HG02571 (cell line): ENCODE results near the gene HK2.
"Not testable (repeated sequence)": the region's sequence is repeated elsewhere in the genome, so short reads cannot be mapped to it uniquely, and the experiment has no call there.

Experiments
- ATAC-seq: cut with Tn5 transposase; IDR thresholded peaks from one replicate; pipeline ENCODE4 v1.9.1; 2021; ENCODE audit warnings: mild to moderate bottlenecking, moderate library complexity; ENCODE audit not compliant: unreplicated experiment

The HK2 gene

DNA sequence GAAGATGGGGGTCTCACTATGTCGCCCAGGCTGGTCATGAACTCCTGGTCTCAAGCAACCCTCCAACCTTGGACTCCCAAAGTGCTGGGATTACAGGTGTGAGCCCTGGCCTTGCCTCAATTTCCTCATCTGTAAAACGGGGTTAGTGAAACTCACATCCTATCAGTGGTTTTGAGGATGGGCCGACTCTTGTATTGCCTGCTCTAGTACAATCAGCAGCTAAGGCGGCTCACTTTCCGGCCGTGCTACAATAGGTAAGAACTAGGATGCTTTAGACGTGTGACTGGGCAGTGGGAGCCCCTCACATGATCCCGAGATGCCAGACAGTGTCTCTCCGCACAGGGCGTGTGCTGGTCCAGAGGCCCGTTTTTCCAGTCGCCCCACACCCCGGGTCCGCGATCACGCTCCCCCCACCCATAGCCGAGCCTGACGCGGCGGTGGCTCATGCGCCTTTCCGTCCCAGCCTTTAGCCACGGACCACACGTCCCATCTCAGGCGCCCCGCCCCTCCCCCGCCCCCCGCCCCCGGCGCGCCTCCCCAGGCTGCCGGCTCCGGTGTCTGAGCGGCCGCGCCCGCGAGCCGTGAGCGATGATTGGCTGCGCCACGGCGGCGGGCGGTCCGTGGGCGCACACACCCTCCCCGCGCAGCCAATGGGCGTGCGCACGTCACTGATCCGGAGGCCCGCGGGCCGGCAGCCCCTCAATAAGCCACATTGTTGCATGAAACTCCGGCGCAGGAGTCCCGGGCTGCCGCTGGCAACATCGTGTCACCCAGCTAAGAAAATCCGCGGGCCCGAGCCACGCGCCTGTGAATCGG, at the start of gene HK2:
Gene HK2 (plus strand): TSS at position 710 of the 816 bp plus-strand sequence. CDS start 454 bp downstream, outside the sequence.
- peak; percentile 78 for ATAC-seq

DNA sequence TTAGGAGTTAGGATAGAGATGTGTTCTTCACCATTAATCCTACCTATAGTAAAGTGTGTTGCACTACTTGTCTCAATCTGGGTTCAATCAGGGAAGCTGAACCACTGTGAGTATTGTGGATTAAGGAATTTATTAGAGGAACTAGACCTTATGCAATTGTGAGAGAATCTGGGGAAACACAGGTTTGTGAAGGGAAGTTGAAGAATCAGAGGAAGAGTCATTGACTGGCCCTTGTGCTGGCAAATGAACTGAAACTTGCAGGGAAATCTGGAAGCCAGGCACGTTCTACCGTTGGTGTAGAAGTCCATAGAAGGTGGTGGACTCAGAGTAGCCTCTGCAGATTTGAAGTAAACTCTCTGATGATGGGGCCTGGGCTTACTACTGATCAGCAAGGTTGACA, 44.7 kb upstream of the HK2 start:
- ATAC-seq = no peak

DNA sequence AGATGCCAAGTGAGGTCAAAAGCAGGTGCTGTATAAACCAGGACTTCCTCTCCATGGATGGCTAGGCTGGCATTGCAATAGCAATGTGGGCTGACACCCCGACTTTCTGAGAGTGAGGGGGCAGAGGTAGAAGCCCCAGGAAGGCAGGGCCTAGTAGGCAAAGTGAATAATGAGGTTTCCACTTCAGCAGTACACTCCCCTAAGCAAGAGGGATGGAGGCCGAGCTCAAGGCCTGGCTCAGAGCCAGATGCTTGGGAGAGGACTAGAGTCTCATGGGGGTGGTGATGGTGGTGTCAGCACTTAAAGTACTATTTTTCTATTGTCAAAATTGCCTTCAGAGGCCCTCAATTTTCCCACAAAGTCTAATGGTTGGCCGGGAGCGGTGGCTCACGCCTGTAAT, 41.6 kb upstream of the HK2 start:
- no peak for ATAC-seq

DNA sequence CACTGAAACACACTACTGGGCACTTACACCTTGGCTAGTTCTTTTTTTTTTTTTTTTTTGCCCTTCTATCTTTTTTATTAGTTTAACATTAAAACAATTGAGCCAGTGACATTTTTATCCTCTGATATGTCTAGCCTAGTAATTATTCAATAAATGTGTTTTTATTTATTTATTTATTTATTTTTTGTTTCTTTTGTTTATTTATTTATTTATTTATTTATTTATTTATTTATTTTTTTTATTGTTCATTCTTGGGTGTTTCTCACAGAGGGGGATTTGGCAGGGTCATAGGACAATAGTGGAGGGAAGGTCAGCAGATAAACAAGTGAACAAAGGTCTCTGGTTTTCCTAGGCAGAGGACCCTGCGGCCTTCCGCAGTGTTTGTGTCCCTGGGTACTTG, 39.0 kb upstream of the HK2 start:
- ATAC-seq = not testable (repeated sequence)

DNA sequence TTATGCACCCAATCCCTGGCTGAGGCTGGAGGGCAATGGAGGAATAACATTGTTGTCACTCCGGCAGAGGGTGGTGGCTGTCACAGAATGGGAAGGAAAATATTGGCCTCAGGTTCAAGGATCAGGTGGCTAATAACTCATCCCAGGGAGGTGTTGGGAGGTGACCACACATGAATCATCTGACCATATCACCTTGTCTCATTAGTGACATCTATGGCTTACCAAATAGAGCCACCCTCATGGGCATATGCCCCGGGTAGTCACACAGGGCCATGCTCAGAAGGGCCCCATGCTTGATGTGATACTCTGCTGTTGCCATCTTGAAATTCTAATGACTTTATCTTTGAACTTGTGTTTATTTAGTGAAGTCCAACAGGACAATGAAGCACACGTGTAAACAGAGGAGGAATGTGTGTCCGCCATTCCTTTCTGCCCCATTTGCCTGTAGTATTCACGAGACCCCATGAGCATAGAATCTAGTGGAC, 27.5 kb upstream of the HK2 start:
- ATAC-seq = no peak

- ATAC-seq = no peak
Measured at GRCh38 chr2:74806920-74807319, 27.0 kb upstream of the HK2 start.

DNA sequence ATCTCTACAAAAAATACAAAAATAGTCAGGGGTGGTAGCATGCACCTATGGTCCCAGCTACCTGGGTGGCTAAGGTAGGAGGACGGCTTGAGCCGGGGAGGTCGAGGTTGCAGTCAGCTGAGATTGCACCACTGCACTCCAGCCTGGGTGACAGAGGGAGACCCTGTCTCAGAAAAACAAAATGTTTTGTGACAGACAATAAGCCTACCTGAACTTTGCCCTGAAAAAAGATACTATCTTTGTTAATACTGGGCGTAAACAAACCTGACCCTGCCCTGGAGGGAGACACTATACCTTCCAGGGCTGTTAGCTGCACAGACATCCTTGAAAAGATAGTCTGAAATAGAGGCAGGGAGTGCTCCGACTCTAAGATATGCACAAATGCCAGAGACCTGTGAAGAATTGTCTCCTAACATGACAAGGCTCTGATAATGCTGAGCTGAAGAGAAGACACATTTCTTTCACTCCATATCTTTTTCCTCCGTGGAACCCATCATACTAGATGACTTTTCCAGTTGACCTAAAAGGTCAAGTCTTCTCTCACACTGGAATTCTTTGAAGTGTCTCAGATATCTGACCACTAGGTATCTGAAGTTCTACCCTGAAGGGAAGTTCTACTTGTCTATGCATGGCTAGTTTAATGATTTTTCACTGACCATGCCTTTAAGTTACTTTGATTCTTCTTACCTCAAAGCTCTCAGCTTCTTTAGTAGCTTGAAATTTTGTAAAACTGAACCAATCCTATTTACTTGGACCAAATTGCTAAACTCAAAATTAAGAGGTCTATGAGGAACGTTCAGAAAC, 20.9 kb upstream of the HK2 start:
- no peak for ATAC-seq

GRCh38 chr2:74814102-74814501, 19.8 kb upstream of the HK2 start:
- ATAC-seq = no peak

GRCh38 chr2:74815941-74816340, 18.0 kb upstream of the HK2 start:
- no peak for ATAC-seq

- no peak for ATAC-seq
Measured at GRCh38 chr2:74816540-74817303, 17.2 kb upstream of the HK2 start.

DNA sequence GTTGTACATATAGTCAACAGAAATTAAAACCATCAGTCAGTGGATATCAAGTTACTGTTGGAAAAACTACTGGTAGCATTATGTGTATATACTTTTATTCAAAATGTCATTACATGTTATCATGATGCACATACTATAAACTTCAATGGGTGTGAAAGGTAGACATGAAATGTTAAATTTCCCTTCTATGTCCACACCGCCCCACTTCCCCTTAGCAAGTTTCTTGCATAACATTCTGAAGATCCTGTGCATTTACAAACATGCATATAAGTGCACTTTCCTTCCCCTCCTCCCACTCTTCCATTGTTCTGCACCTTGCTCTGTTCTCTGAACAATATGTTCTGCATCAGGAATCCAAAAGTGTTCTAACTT, 16.6 kb upstream of the HK2 start:
- no peak for ATAC-seq

DNA sequence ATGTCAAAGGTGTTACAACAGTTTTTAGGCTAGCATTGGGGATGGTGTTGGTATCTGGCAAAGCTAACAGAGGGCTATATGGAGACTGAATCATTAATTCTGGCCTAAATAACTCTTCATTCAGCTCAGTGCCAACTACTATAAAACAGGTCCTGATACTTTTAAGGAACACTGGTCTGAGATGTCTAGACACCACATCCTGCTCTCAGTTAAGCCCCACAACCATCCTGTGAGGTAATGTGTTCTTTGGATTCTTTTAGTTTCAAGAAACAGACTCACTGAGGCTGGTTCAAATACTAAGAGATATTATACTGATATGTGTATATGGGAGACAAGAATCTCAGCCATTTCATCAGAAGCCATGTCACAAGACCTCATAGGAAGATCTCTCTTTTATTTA, 14.2 kb upstream of the HK2 start:
- ATAC-seq = no peak

DNA sequence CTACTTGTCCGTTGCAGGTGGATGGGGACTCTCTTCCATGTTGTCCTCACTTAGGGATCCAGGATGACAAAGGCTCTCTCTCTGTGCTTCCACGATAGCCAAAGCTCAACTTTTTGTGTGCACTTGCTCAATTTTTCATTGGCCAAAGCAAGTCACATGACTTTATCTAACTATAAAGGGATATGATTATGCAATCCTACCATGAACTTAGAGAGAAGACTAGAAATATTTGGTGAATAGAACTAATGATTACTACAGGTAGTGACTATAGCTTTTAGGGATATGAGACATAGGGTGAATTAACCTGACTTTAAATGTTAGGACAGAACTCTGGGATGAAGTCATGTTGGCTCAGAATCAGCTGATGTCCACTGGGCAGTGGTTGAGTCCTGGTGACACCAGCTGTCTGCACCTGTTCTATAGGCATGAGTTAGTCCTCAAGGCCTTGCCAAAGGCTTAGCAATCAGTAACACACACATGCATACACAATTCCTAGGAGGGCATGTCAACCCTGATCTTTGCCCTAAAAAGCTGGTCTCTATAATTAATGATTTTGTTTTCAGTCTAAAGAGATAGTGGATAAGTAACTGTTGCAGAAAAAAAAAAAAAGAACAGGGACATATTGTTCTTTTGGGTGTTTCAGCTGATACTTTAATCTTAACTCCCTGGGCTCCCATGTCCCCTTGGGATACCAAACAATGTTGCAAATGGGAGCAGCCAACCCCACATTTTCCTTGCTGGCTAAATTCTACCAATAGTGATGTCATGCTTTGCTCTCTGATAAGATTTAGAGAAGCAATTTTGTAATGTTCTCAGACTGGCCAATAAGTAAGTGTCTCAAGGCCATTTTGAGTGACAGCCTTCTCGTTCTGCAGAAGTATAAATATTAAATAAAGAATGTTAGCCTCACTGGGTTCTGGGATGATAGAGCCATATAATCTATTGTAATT, 12.5 kb upstream of the HK2 start:
- no peak for ATAC-seq

GRCh38 chr2:74822771-74823566, 11.0 kb upstream of the HK2 start:
- no peak for ATAC-seq

GRCh38 chr2:74824679-74825078, 9.2 kb upstream of the HK2 start:
- ATAC-seq = no peak

- ATAC-seq = no peak
Measured at GRCh38 chr2:74828543-74828942, 5.4 kb upstream of the HK2 start.

DNA sequence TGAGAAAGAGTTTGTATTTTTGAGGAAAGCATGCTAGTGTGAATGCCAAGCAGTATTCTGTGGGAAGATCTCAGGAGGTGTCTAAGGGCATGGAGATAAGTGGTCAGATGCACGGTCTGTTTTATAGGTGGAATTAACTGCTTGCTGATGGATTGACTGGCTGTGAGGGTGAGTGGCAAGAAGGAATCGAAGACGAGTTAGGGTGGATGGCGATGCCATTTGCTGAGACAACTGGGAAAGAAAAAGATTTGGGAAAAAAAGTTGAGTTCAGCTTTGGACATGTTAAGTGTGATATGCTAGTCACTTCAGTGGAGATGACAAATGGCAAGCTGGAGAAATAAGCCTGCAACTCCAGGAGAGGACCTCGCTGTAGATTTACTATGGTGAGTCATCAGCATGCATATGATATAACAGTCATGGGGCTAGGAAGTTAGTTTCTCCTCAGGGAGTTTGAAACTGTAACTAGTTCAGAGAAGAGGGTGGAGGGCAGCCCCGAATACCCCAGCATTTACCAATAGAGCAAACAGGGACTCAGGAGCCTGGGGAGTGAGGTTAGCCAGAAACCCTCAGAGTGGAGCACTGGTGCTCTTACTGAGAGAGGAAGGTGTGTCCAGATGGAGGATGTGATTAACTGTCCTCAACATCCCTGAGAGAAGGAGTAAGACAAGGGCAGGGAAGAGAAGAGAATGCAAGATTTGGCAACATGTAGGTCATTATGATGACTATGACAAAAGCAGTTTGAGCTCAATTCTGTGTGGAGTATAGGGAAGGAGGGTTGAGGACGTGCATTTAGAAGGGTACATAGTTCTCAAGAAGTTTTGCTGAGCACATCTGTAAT, 2.0 kb upstream of the HK2 start:
- no peak for ATAC-seq

DNA sequence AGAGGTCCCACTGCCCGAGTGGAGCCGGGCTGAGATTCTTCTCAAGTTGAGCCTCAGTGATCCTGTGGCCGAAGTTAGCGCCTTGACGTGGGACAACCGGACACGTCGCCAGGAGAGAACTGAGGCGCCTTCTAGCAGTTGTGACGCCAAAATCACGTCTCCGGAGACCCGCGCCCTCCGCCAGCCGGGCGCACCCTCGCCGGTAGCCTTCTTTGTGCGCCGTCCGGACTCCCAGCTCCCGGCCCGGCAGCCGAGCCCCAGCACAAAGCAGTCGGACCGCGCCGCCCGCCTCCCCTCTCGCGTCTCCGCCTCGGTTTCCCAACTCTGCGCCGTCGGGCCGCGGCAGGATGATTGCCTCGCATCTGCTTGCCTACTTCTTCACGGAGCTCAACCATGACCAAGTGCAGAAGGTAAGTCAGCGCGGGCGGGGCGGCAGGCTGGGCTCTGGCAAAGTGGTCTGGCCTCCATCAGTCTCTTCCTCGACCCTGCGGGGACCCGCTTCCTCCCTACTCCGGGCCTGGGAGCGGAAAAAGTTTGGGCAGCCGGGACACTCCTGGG, 386 bp downstream of the HK2 start:
- ATAC-seq = peak; percentile 13
